22Rv1 (cell line): ENCODE data around the gene FAT1.

Experiments used
- CTCF ChIP-seq: fragments of 450-650 bp; IDR thresholded peaks from 2 replicates; pipeline ENCODE4 v1.5.1; 2017; ENCODE audit warnings: mild to moderate bottlenecking
- ZFX ChIP-seq: fragments of 450-650 bp; IDR thresholded peaks from 2 replicates; pipeline ENCODE4 v1.6.1; 2017; ENCODE audit warnings: antibody characterized with exemption, borderline replicate concordance

DNA sequence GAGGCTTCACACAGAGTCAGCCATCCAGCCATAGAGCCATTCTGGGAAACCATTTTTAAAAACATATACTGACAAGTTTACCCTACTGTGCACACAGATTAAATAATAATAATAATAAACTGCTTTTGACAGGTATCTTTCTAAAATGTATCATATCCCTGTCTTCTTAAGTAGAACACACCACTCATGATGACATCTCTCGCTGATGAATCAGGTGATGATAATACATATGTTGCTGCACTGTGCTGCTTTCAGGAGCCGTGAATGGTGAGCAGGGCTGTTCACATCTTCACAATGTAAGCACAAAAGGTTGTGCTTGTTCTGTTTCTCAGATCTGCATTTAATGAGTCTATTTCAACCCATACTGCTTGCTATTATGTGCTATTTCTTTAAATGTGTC lies 171.8 kb downstream of the FAT1 start:
- TF ChIP-seq CTCF = no peak
- TF ChIP-seq ZFX = no peak
